ENCODE measurements around the gene PADI6.
"Not testable (repeated sequence)": the region's sequence is repeated elsewhere in the genome, so short reads cannot be mapped to it uniquely, and the experiment has no call there.

Gene PADI6

DNA sequence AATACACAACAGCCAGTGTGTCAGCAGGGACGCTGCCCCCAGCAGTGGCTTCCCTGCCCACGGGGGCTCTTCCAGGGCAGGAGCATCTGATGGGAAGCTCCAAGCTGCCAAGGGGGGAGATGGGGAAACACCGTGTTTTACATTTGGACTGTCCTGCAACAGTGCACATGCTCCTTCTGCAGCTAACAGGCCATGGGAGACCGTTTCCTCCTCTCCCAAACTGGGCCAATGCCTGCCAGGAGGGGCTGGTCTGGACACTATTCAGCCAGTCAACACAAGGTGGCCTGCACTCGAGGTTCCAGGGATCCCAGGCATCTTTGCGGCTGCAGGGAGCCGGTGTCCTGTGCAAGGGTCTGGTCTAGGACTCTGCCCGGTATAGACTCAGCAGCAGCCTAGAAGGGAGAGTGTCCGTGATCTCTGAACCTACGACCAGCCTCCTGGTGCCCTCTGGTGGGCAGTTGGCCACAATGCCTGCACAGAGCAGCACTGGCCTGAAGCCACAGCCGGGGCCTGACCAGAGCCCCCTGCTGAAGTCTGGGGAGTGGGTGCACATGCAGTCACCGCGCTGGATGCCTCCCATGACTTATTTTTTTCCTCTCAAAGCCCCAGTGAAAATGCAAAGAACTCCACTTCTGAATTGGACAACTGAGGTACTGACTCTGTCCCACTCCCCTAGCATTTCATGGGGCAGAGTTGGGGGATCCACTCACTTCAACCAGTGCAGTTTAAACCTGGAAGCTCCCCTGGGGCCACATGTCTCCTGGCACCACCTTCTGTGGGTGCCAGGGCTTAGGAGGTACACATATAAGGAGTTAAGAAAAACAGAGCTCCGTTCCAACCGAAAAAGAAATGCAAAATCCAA lies 34.1 kb downstream of the PADI6 start:
- peak; percentile 80 for DNase-seq

DNA sequence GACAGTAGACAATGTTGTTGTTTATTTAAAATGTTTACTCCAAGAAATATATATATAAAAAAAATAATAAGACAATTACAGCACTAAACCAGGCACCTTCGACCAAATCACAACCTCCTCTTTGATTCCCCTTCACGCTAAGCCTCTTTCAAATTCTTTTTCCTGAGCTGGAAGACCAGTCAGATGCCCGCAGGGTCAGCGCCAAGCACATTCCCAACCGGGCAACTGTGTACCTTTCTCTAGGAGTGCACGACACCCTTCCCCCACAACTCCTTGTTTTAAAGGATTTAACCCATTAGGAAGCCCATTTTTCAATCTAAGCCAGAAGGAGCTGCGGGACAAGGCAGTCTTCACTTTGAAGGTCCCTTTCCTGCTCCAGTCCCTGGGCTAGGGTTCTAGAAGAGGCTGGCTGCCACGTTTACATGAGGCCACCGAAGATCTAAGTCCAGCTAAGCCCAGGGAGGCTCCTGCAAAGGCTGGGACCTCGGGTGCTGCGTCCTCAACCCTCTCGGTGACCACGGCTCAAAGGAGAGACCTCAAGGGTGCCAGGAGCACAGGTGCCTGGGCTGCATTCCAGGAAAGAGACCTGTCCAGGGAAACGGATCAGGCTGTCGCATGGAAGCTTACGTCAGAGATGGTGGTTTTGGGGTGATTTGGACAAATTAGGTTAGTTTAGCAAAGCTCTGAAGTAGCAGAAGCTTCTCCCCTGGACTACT lies 34.9 kb downstream of the PADI6 start:
- DNase-seq: not testable (repeated sequence)

DNA sequence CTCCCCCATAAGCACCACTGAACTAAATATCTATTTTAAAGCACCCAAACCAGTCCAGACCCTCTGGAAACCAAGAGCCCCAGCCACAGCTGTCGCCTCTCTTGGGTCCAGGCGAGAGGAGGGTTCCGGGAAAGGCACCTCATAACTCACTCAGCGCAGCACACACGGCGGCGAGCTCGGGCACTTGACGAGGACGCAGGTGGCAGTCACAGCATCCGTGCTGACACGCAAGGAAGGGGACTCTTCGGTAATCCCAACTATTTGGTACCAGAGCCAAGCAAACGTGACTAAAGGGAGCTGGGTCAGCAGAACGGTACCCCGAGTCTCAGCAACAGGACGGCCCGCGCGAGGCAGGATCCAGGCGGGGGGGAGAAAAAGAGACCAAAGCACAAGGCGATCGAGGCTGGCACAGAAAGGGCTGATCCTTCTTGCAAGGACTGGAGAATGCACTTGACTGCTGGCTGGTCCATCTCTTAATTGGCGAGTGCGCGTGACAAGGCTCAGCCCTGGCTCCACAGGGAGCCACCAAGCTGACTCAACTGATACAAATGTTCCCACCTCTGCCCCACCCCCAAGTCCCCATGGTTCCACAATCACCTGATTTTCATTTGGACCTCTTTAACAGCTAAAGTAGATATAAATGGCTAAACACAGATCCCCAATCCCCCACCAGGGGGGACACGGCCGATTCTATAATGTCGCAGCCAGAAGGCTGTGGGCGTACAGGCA lies 36.0 kb downstream of the PADI6 start:
- DNase-seq: not testable (repeated sequence)

DNA sequence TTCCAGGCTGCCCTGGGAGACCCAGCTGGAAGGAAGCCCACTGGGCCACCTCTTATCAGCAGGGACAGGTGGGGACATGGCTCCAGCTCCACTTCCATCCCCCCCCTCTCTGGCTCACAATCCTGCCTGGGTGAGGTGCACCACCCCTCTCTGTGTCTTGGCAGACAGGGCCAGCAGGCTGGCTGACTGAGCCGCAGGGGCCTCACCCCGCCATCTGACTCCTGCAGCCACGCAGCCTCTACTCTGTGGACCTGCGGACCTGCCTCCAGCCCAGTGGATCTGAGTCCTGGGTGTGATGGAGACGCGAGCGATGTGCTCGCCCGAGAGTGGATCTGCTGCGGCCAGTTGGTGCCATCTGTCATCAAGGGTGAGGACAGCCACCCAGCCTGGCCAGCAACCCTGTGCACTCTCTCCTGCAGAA lies 37.4 kb downstream of the PADI6 start:
- no peak for DNase-seq

DNA sequence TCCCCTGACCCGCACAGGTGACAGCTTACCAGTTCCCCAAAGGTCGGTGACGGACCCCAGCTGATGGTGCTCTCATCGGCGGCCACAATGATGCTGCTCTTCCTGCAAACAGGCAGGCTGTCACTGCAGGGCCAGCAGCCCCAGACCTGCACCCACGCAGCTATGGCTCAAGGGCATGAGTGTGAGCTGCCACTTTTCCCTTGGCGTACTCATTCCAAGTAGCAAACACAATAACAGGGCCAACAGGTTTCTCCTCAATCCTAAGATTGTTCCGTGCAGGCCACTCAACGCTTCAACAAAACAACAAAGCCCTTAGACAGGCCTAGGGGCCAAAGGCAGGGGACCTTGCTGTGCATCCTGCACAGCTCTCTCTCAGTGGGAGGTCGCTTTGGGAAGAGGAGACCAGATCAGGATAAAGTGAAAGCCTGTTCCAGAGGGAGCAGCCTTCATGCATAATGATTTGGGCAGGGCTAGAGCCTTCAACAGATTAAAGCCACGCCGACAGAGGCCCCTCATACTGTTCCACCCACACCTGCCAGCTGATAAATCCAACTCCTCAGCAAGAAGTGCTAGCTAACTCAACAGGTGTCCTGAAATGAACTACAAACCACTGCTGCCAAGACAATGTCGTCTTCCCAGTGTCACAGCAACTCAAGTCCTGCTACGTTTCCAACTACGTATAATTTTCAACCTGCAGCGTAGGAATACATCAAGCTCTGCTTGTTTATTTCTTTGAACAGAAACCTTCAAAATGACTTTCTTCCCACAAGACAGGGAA lies 40.3 kb downstream of the PADI6 start:
- DNase-seq: no peak

DNA sequence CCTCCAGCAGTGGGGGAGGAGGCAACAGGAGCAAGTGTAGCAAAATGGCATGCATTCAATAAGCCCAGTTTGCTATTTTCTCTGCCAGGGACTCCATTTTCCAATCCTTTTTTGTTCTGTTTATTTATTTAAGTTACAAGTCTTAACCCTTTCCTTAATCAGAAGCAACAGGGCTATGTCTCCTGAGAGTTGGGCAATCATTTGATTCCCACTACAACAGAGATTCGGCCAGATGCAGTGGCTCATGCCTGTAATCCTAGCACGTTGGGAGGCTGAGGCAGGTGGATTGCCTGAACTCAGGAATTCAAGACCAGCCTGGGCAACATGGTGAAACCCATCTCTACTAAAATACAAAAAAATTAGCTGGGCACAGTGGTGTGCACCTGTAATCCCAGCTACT lies 42.0 kb downstream of the PADI6 start:
- no peak for DNase-seq

DNA sequence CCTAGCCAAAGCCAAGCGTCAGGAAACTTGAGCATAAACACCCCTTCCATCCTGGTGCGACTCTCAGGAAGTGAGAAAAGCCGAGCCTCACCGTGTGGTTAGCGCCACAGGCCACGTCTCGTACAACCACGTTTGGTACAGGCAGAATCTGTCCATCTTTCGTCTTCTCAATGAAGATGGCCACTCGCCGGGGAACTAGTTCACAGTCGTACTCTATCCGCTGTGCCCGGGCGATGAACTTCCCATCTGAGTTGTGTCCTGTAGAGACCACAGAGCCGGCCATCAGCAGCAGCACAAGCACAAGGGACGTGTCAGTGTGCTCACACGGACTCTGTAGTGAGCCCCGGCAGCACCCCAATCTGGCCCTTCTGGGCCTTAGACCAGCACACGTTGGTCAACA lies 44.4 kb downstream of the PADI6 start:
- DNase-seq: no peak

DNA sequence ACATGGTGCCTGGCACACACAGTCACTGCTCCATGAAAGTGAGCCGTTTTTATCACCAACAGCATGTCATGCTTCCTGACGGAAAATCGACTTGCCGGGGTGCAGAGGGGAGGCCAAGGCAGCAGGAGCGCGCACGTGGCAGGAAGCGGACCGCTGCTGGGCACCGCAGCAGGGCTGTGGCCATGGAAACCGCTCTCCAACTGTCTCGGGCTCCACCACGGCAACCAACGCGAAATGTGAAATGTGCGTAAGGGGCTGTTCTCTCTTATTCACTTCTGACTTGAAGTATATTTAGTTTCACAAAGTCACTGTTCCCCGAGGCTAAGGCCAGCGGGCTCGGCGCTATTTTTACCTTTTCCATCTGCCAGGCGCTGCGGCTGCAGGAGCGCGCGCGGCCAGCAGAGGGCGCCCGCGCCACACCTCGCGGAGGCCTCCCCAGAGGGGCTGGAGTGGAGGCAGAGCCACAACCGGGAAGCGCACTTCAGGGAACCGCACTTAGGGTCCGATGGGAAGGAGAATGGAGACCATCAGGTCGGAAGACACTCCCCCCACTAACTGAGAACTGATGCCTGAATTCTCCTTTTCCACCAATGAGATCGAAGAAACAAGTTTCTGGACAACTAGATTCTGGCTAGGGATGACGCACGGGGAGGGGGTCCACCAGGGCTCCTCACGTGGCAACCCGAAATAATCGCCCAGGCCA lies 47.8 kb downstream of the PADI6 start:
- DNase-seq: peak; percentile 60

DNA sequence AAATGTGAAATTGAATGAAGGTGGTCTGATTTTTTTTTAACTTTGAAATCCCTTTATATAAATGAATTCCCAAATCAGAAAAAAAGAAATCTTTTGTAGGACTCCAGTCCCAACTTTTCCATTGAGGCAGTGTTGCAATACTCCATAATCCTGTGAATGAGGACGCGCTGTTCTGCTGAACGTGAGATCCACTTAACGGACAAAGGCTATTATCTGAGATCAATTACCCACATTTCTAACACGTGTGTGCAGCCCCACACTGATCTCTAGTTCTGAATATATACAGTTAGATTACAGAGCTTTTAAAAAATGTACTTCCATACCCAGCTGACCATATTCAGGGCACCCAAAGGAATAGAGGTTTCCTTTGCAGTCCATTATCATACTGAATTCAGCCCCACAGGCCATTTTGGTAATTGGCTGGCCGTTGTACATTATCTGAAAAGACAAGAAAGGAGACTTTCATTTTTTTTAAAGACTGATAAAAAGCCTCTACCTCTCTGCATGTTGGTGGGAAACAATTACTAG lies 48.5 kb downstream of the PADI6 start:
- no peak for DNase-seq

DNA sequence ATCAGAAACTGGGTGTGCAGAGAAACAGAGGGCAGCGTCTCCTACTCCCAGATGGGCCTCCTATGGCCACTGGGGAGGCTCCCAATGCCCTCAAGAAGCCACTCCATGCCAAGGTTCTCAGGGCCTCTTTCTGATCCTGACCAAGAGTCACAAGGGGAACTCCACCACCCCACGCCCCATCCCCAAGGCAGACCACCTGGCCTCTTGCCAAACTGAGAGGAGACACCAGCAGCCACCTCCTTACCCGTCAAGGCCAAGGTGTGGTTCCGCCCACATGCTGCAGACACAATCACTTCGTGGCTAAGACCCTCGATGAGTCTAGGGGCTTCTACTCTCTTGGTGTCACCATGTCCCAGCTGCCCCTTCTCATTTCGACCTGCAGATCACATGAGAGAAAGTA lies 50.5 kb downstream of the PADI6 start:
- DNase-seq: no peak

DNA sequence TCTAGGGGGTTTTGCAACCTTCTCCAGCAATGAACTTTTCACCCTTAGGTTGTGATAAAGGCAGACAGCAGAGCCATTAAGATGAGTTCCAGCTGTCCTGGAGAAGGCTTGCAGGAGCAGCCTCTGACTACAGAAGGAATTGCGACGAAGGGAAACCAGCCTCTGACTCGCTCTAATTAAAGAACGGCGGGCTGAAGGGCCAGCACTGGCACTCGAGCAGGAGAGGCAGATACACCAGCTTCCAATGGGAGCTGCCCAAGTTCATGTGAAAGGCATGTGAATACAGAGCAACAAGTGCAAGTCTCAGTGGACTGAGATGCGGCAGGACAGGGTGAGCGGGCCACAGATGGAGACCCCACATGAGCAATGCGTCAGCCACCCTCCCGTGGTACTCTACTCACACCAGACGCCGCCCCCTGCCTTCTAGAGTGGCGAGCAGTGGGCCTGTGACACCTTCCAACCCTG lies 51.8 kb downstream of the PADI6 start:
- DNase-seq: no peak

DNA sequence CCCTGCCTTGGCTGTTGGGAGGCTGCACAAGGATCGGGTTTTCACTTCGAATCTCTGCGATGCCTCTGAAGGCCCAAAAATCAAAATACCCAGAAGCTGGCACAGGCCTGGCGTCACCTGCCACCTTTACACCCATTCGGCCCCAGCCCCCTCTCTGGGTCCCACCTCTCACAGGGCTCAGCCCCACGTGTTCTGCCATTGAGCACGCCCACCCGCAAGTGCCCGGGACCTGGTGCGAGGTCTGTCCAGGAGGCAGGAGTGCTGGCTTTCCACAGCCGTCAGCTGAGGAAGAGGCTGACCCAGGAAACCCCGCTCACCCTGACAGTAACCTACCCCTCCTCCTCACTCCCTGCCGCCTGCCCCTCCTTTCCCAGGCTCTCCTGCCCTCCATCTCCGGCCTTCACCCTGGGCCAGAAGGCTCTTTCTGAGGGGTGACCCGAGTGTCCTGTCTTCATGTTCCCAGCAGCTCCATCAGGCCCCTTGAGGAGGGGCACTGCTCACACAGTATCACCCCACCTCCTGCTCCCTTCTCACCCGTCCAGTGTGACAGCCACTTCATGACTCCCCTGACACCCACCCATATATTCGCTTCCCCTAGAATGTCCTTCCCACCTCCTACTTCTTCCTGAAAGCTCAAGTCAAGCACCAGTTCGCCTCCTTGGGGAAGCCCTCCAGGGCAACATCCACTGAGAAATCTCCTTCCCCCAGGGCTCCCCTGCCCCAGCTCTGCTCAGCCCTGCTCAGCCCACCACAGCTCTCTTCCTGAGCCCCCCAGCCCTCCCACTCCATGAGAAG lies 54.0 kb downstream of the PADI6 start:
- no peak for DNase-seq

DNA sequence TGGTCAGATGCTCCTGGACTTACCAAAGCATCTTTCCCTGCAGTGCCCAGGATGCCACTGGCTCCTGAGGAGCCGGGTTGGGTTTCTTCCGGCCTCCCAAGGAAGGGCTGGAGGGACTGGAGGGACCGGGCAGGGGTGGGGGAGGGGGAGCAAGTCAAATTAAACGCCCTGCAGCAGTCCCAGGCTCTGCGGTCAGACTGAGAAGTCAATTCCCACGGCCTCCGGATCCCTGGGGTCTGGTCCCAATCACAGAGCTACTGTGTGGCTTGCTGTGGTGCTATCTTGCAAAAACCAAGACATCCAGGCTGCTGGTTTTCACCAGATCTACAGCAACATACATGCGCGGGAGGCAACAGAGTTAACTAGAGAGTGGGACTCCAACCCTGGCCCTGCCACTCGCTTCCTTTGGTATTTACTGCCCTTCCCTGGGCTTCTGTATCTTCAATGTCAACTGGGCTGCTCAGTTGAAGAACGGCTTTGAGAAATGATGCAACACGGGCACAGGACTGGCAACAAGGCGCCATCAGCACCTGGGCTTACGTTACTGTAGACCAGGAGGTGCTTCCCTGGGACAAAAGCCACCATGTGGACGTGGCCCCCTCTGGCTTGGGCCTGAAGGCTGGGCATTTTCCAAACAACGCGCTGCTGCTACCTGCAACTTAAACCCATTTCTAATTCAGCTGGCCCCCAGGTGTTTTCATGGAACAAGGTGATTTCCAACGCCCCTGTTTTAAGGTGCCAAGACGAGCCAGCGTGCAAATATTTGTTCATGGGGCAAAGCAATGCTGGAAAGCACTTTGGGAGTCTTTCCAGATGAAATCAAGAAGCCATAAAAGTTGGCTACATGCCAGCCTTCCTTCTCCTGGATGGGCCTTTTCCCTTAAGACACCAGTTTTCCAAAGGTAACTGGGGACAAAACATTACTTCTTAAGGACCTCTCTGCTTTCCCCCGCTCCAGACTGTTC lies 56.0 kb downstream of the PADI6 start:
- no peak for DNase-seq

DNA sequence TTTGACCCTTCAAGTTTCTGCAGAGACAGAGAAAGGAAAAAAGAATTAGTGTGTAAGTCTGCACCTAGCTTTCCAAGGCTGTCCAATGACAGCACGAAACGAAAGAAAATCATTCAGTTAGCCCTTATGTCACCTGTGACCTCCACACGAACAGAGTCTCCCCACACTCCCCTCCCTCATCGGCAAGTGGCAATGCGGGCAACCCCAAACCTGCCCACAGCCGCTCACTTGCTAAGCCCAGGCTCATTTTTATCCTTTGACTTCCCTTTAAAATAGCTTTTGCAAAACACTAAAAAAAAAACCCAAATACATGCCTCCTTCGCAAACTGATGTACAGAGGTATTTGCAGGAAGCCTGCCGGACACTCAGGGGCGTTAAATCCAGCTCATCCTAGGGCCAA lies 57.2 kb downstream of the PADI6 start:
- no peak for DNase-seq

DNA sequence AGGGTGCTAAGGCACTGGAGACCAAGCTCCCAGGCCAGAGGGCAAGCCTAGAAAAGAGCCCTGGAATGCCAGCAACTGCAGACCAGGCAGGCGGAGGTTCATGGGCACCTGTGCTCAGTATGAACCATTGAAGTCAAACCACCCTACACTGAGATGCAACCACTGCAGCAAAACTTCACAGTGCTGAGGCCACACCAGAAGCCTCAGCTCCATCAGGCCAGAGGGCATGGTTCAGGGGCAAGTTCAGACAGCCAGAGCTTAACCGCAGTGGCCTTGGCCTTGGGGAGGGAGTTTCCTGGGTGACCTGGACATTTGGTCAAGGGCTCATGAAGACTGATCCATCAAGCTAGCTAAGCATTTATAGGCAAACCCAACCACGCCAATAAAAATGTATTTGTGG lies 60.4 kb downstream of the PADI6 start:
- DNase-seq: no peak

DNA sequence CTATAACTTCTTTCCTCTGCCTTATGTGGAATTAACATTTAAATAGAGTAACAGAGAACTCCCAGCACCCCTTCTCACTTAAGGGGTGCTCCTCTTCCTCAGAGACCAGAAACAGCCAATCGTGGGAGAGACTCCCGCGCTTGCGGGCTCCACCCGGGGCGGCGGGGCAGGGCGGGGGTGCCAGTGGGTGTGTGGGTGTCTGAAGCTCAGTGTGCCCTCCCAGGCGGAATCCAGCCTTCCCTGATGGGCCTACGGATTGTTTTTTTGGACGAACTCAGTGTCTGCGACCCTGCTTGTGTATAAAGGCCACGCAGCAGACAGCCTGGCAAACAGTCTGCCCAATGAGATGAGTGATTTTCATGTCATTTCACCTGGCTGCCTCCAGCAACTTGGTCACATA lies 61.3 kb downstream of the PADI6 start:
- DNase-seq: no peak

DNA sequence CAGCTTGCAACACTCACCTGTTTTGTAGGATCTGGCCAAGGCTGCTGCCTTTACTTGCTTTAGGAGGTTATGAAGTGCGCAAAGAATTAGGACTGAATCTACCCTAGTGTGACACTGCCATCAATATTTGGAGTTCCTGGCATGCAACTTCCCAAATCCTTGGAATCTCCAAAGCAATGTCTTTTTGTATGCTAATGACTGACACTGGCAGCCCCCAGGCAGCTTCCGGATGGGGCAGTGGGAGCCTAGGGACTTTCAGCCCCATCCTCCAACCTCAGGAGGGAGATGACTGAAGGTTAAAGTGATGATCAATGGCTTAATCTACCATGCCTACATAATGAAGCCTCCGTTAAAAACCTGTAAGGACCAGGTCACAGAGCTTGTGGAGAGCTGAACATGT lies 62.0 kb downstream of the PADI6 start:
- DNase-seq: no peak

DNA sequence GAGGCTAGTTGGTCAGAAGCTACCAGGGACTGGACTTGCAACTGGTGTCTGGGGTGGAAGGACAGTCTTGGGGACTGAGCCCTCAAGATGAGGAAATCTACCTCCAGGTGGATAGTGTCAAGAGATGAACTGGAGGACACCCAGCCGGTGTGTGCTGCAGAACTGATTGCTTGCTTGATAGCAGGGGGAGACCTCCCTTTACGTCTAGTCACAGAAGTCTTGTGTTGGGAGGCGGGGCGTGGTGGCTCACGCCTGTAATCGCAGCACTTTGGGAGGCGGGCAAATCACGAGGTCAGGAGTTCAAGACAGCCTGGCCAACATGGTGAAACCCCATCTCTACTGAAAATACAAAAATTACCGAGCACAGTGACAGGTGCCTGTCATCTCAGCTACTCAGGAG lies 62.6 kb downstream of the PADI6 start:
- DNase-seq: no peak

DNA sequence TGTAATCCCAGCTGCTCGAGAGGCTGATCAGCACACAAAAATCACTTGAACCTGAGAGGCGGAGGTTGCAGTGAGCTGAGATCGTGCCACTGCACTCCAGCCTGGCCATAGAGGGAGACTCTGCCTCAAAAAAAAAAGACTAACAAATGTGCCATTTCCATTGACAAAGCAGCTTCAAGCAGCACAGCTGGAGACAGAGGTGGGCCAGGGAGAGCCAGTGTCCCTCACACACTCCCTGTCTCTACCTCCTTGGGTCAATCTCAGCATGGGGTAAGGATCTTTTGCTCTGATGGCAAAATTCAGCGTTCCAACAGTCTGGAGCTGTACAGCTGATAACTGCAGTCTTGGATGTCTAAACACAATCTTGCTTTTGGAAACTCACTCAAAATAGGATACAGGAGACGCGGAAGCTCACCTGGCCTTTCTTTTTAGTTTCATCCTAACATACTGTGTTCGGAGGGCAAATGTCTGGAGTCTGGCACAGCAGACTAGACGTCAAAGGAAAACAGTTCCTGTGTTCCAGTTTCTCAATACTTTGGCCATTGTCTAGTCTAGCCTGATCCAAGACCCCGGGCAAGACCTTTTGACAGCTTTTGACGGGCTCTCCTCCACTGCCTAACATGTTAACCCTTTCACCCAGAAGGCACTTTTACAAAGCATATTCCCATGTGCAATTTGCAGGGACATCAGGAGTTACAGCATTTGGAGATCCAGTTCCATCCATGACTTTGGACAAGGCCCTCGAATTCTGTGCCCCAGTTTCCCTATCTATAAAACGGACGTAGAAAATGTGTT lies 64.6 kb downstream of the PADI6 start:
- no peak for DNase-seq
